MM.1S (cell line): ENCODE results near the gene HJURP.

Experiments
- DNase-seq: peaks from one replicate; pipeline ENCODE4 v3.0.0-alpha.2; 2015
- H2AFZ ChIP-seq: fragments of 300-600 bp; sonication (generic); 2 replicates; pipeline ENCODE4 v1.6.0; 2016; ENCODE audit warnings: antibody characterized with exemption, low read length
- H3F3A ChIP-seq: fragments of 300-600 bp; sonication (generic); 2 replicates; pipeline ENCODE4 v1.6.1; 2016; ENCODE audit warnings: mild to moderate bottlenecking, antibody characterized with exemption, low read length, moderate library complexity, mixed read lengths; ENCODE audit not compliant: insufficient read depth
- H3K27ac ChIP-seq: fragments of 300-600 bp; sonication (generic); 2 replicates; pipeline ENCODE4 v1.5.1; 2016; ENCODE audit warnings: mild to moderate bottlenecking, low read length
- H3K27me3 ChIP-seq: fragments of 300-600 bp; sonication (generic); replicated peaks from 2 replicates; pipeline ENCODE4 v1.6.0; 2016; ENCODE audit warnings: low read length; ENCODE audit not compliant: insufficient read depth
- H3K36me3 ChIP-seq: fragments of 300-600 bp; sonication (generic); replicated peaks from 2 replicates; pipeline ENCODE4 v1.6.1; 2016; ENCODE audit warnings: mild to moderate bottlenecking, low read length, mixed read lengths; ENCODE audit not compliant: insufficient read depth
- H3K4me1 ChIP-seq: fragments of 300-600 bp; sonication (generic); 2 replicates; pipeline ENCODE4 v1.6.1; 2016; ENCODE audit warnings: low read length, mixed read lengths
- H3K4me2 ChIP-seq: fragments of 300-600 bp; sonication (generic); 2 replicates; pipeline ENCODE4 v1.6.0; 2016; ENCODE audit warnings: low read depth, low read length
- H3K4me3 ChIP-seq: fragments of 300-600 bp; sonication (generic); 2 replicates; pipeline ENCODE4 v1.5.1; 2016; ENCODE audit warnings: low read length, mixed read lengths
- H3K79me2 ChIP-seq: fragments of 300-600 bp; sonication (generic); 2 replicates; pipeline ENCODE4 v1.6.1; 2016; ENCODE audit warnings: mixed run types, low read length, mixed read lengths
- H3K9ac ChIP-seq: fragments of 300-600 bp; sonication (generic); 2 replicates; pipeline ENCODE4 v1.6.1; 2016; ENCODE audit warnings: low read length, mixed read lengths
- H3K9me2 ChIP-seq: fragments of 300-600 bp; sonication (generic); replicated peaks from 2 replicates; pipeline ENCODE4 v1.6.1; 2016; ENCODE audit warnings: mild to moderate bottlenecking, low read length, mixed read lengths; ENCODE audit not compliant: insufficient read depth
- H3K9me3 ChIP-seq: fragments of 300-600 bp; sonication (generic); replicated peaks from 2 replicates; pipeline ENCODE4 v1.6.1; 2016; ENCODE audit warnings: mild to moderate bottlenecking, low read length, mixed read lengths; ENCODE audit not compliant: insufficient read depth
- H4K20me1 ChIP-seq: fragments of 300-600 bp; sonication (generic); 2 replicates; pipeline ENCODE4 v1.6.1; 2016; ENCODE audit warnings: mild to moderate bottlenecking, low read length, moderate library complexity, mixed read lengths; ENCODE audit not compliant: insufficient read depth
- CTCF ChIP-seq: fragments of 300-600 bp; sonication (generic); IDR thresholded peaks from 2 replicates; pipeline ENCODE4 v1.5.1; 2016; ENCODE audit warnings: antibody characterized with exemption, low read length, mixed read lengths
- EZH2 ChIP-seq: fragments of 300-600 bp; sonication (generic); optimal IDR thresholded peaks from 2 replicates; pipeline ENCODE3; 2017; ENCODE audit warnings: low read depth, mild to moderate bottlenecking, antibody characterized with exemption, low read length, mixed read lengths
- EZH2phosphoT487 ChIP-seq: fragments of 300-600 bp; sonication (generic); IDR thresholded peaks from 2 replicates; pipeline ENCODE4 v1.6.1; 2018; ENCODE audit warnings: antibody characterized with exemption, low read length

The HJURP gene

GRCh38 chr2:233792720-233793119 is 61.6 kb downstream of the HJURP start:
- no peak overlapping the region for H3K4me2 ChIP-seq
- no peak overlapping the region for H3K27ac ChIP-seq
- no peaks in the 10 kb centered on the region for H3K79me2 ChIP-seq
- no peak for DNase-seq
- no peak for TF ChIP-seq EZH2
- TF ChIP-seq EZH2phosphoT487, result no peak
- H4K20me1 ChIP-seq, result no peaks in the 10 kb centered on the region
- H3K9me3 ChIP-seq, result no peaks in the 10 kb centered on the region
- no peaks in the 10 kb centered on the region for H3K9me2 ChIP-seq
- no peaks in the 10 kb centered on the region for H3K4me1 ChIP-seq
- H3K27me3 ChIP-seq, result no peaks in the 10 kb centered on the region
- no peak overlapping the region for H3K9ac ChIP-seq
- H2AFZ ChIP-seq, result no peak overlapping the region
- no peaks in the 10 kb centered on the region for H3F3A ChIP-seq
- no peak overlapping the region for H3K4me3 ChIP-seq
- H3K36me3 ChIP-seq, result no peaks in the 10 kb centered on the region

- no peaks in the 10 kb centered on the region for H3K79me2 ChIP-seq
- TF ChIP-seq CTCF (no peak), EZH2phosphoT487 (no peak), EZH2 (no peak)
- no peaks in the 10 kb centered on the region for H4K20me1 ChIP-seq
- no peak overlapping the region for H3K4me3 ChIP-seq
- H3K9me3 ChIP-seq, result no peaks in the 10 kb centered on the region
- no peaks in the 10 kb centered on the region for H3K36me3 ChIP-seq
- no peak overlapping the region for H3K27ac ChIP-seq
- H3F3A ChIP-seq, result no peaks in the 10 kb centered on the region
- no peak for DNase-seq
- H3K27me3 ChIP-seq, result no peaks in the 10 kb centered on the region
- H3K9me2 ChIP-seq, result no peaks in the 10 kb centered on the region
- H3K9ac ChIP-seq, result no peak overlapping the region
- no peaks in the 10 kb centered on the region for H3K4me1 ChIP-seq
- no peak overlapping the region for H3K4me2 ChIP-seq
- no peak overlapping the region for H2AFZ ChIP-seq
These were observed 62.4 kb downstream of the HJURP start for GRCh38 chr2:233791883-233792329.

- H3K4me2 ChIP-seq, result no peak overlapping the region
- H3F3A ChIP-seq, result no peaks in the 10 kb centered on the region
- no peak for DNase-seq
- H4K20me1 ChIP-seq, result no peaks in the 10 kb centered on the region
- H3K9me3 ChIP-seq, result no peaks in the 10 kb centered on the region
- H3K4me3 ChIP-seq, result no peak overlapping the region
- no peaks in the 10 kb centered on the region for H3K79me2 ChIP-seq
- no peak for TF ChIP-seq EZH2
- no peaks in the 10 kb centered on the region for H3K27me3 ChIP-seq
- H2AFZ ChIP-seq, result no peak overlapping the region
- no peaks in the 10 kb centered on the region for H3K4me1 ChIP-seq
- H3K9ac ChIP-seq, result no peak overlapping the region
- H3K9me2 ChIP-seq, result no peaks in the 10 kb centered on the region
- no peak overlapping the region for H3K27ac ChIP-seq
- H3K36me3 ChIP-seq, result no peaks in the 10 kb centered on the region
These were observed 63.0 kb downstream of the HJURP start for GRCh38 chr2:233791151-233791882.

- Histone ChIP-seq H3K27me3 (no peaks in the 10 kb centered on the region), H3K36me3 (no peaks in the 10 kb centered on the region), H3K9me2 (no peaks in the 10 kb centered on the region), H3K79me2 (no peaks in the 10 kb centered on the region), H2AFZ (no peak overlapping the region), H3F3A (no peaks in the 10 kb centered on the region), H4K20me1 (no peaks in the 10 kb centered on the region), H3K27ac (no peak overlapping the region), H3K9me3 (no peaks in the 10 kb centered on the region), H3K4me2 (no peak overlapping the region), H3K4me1 (no peaks in the 10 kb centered on the region), H3K4me3 (no peak overlapping the region), H3K9ac (no peak overlapping the region)
- TF ChIP-seq EZH2 (no peak), CTCF (no peak), EZH2phosphoT487 (no peak)
- no peak for DNase-seq
These were observed 64.8 kb downstream of the HJURP start for GRCh38 chr2:233789554-233789953.
